SK-N-SH treated with all-trans-retinoic acid at 6 μM for 48 hours (cell line): ENCODE data around the gene MNX1.

Experiments
- ATAC-seq: fragments of 200-7000 bp; cut with Tn5 transposase; 3 replicates; pipeline ENCODE4 v1.9.1; 2020; ENCODE audit warnings: mild to moderate bottlenecking, moderate library complexity
- BACH2 ChIP-seq: fragments of 250-450 bp; sonication (Bioruptor Pico); IDR thresholded peaks from 2 replicates; pipeline ENCODE4 v1.9.0; 2021; ENCODE audit warnings: mild to moderate bottlenecking, borderline replicate concordance
- CSDC2 ChIP-seq: fragments of 250-450 bp; sonication (Bioruptor Pico); IDR thresholded peaks from 2 replicates; pipeline ENCODE4 v1.5.0; 2020; ENCODE audit warnings: mild to moderate bottlenecking, moderate library complexity
- ESRRG ChIP-seq: fragments of 250-450 bp; sonication (Bioruptor Pico); IDR thresholded peaks from 2 replicates; pipeline ENCODE4 v1.6.1; 2021; ENCODE audit warnings: mild to moderate bottlenecking
- GLIS3 ChIP-seq: fragments of 250-450 bp; sonication (Bioruptor Pico); IDR thresholded peaks from 2 replicates; pipeline ENCODE4 v1.5.0; 2020; ENCODE audit warnings: mild to moderate bottlenecking, moderate library complexity
- ISL1 ChIP-seq: fragments of 250-450 bp; sonication (Bioruptor Pico); IDR thresholded peaks from 2 replicates; pipeline ENCODE4 v2.1.2; 2022; ENCODE audit warnings: mild to moderate bottlenecking, moderate library complexity
- PPARA ChIP-seq: fragments of 250-450 bp; sonication (Bioruptor Pico); IDR thresholded peaks from 2 replicates; pipeline ENCODE4 v1.5.0; 2020; ENCODE audit warnings: mild to moderate bottlenecking, borderline replicate concordance
- RARB ChIP-seq: fragments of 250-450 bp; sonication (Bioruptor Pico); IDR thresholded peaks from 2 replicates; pipeline ENCODE4 v1.8.0; 2021; ENCODE audit warnings: mild to moderate bottlenecking, moderate library complexity
- SNAI2 ChIP-seq: fragments of 250-450 bp; sonication (Bioruptor Pico); IDR thresholded peaks from 2 replicates; pipeline ENCODE4 v1.5.0; 2020; ENCODE audit warnings: mild to moderate bottlenecking, moderate library complexity
- TCF4 ChIP-seq: fragments of 250-450 bp; sonication (Bioruptor Pico); IDR thresholded peaks from 2 replicates; pipeline ENCODE4 v1.8.0; 2021; ENCODE audit warnings: mild to moderate bottlenecking, moderate library complexity, borderline replicate concordance
- TOX ChIP-seq: fragments of 250-450 bp; sonication (Bioruptor Pico); IDR thresholded peaks from 2 replicates; pipeline ENCODE4 v1.8.0; 2021; ENCODE audit warnings: mild to moderate bottlenecking, moderate library complexity, borderline replicate concordance
- ZC3H10 ChIP-seq: fragments of 250-450 bp; sonication (Bioruptor Pico); IDR thresholded peaks from 2 replicates; pipeline ENCODE4 v1.5.1; 2021; ENCODE audit warnings: mild to moderate bottlenecking, moderate library complexity
- ZFP3 ChIP-seq: fragments of 250-450 bp; sonication (Bioruptor Pico); IDR thresholded peaks from 2 replicates; pipeline ENCODE4 v1.5.0; 2020; ENCODE audit warnings: mild to moderate bottlenecking, moderate library complexity
- ZFP30 ChIP-seq: fragments of 450-650 bp; formaldehyde crosslinking; IDR thresholded peaks from 2 replicates; pipeline ENCODE4 v1.5.0; 2022; ENCODE audit warnings: mild to moderate bottlenecking, moderate library complexity
- ZNF70 ChIP-seq: fragments of 450-650 bp; formaldehyde crosslinking; IDR thresholded peaks from 2 replicates; pipeline ENCODE4 v1.5.0; 2020; ENCODE audit warnings: mild to moderate bottlenecking, moderate library complexity
- ZNF8 ChIP-seq: fragments of 450-650 bp; formaldehyde crosslinking; IDR thresholded peaks from 2 replicates; pipeline ENCODE4 v1.5.0; 2020; ENCODE audit warnings: mild to moderate bottlenecking, moderate library complexity
- TF ChIP-seq, protein P1 (sequence below): fragments of 250-450 bp; sonication (Bioruptor Pico); IDR thresholded peaks from 2 replicates; pipeline ENCODE4 v1.5.0; 2020; ENCODE audit warnings: mild to moderate bottlenecking, moderate library complexity
- TF ChIP-seq, protein P2 (sequence below): fragments of 250-450 bp; sonication (Bioruptor Pico); IDR thresholded peaks from 2 replicates; pipeline ENCODE4 v1.8.0; 2021; ENCODE audit warnings: low read depth, mild to moderate bottlenecking, moderate library complexity, borderline replicate concordance
- TF ChIP-seq, protein P3 (sequence below): fragments of 250-450 bp; sonication (Bioruptor Pico); IDR thresholded peaks from 2 replicates; pipeline ENCODE4 v1.5.1; 2020; ENCODE audit warnings: low read depth, mild to moderate bottlenecking, moderate library complexity
- TF ChIP-seq, protein P4 (sequence below): fragments of 250-450 bp; sonication (Bioruptor Pico); IDR thresholded peaks from 2 replicates; pipeline ENCODE4 v1.5.1; 2021; ENCODE audit warnings: mild to moderate bottlenecking, moderate library complexity
- TF ChIP-seq, protein P5 (sequence below): fragments of 250-450 bp; sonication (Bioruptor Pico); IDR thresholded peaks from 2 replicates; pipeline ENCODE4 v1.8.0; 2020; ENCODE audit warnings: mild to moderate bottlenecking, moderate library complexity, borderline replicate concordance

The MNX1 gene

DNA sequence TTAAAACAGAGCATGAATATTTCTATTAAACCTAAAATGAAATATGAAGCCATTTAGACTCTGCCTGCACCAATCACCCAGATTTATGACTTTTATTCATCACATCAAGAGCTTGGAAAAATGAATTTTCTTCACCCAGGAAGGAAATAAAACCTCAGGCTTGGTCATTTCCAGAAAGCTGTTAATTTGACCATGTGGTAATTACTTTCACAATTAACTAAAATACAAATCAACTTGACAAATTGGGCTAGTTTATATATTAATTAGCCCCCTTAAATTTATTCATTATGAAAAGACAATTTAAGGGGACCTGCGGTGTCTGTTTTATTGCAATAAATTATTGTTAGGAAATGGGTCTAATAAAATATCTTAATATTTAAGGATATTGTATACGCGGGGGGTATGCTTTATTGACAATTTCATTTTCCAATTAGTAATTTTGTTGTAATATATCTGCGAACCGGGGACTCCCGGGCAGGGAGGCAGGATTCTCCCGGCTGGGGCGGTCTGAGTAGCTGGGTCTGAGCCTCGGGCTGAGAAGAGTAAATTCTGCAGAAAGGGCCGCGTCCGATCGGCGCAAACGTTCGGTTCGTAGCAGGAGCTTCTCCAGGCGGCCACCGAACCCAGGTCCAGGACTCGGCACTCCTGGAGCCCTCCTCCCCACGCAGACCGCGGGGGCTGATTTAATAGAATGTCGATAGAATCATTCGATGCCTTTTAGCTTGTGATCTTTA is 9.4 kb upstream of the MNX1 start:
- ATAC-seq, result no peak

DNA sequence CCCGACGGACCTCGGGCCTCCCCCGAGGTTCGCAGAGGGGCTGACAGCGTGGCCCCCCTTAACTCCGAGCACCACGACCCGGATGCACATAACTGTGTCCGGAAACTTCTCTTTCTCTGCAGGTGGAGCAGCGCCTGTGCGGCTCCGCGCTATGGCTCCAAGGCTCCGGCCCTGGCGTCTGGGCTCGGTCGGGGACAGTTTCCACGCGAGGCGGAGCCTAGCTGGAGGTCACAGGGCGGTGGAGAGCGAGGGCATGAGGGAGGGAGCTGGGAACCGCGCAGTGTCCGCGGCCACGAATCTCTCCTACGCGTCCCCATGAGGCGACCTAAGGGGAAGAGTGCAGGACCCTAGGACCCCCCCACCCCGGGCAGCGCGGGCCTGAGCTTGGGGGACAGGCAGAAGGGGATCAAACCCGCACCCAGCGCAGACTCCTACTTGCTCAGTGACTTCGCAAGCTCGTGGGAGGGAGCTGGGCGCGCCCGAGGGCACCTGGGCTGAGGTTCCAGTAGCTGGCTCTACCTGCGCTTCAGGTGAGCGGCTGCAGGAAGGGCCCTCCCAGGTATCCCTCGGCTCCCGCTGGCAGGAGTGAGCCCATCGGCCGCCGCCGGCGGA is 8.6 kb upstream of the MNX1 start:
- ATAC-seq, result no peak

More for the DNA sequence above, 9.4 kb upstream of the MNX1 start:
- TF ChIP-seq ZNF70, result no peak
- TF ChIP-seq, protein P1, sequence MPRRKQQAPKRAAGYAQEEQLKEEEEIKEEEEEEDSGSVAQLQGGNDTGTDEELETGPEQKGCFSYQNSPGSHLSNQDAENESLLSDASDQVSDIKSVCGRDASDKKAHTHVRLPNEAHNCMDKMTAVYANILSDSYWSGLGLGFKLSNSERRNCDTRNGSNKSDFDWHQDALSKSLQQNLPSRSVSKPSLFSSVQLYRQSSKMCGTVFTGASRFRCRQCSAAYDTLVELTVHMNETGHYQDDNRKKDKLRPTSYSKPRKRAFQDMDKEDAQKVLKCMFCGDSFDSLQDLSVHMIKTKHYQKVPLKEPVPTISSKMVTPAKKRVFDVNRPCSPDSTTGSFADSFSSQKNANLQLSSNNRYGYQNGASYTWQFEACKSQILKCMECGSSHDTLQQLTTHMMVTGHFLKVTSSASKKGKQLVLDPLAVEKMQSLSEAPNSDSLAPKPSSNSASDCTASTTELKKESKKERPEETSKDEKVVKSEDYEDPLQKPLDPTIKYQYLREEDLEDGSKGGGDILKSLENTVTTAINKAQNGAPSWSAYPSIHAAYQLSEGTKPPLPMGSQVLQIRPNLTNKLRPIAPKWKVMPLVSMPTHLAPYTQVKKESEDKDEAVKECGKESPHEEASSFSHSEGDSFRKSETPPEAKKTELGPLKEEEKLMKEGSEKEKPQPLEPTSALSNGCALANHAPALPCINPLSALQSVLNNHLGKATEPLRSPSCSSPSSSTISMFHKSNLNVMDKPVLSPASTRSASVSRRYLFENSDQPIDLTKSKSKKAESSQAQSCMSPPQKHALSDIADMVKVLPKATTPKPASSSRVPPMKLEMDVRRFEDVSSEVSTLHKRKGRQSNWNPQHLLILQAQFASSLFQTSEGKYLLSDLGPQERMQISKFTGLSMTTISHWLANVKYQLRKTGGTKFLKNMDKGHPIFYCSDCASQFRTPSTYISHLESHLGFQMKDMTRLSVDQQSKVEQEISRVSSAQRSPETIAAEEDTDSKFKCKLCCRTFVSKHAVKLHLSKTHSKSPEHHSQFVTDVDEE (CRISPR knock-in tag), result no peak
- TF ChIP-seq TCF4 (CRISPR knock-in tag), result no peak
- no peak for TF ChIP-seq GLIS3 (CRISPR knock-in tag)
- TF ChIP-seq BACH2, result no peak
- TF ChIP-seq, protein P2, sequence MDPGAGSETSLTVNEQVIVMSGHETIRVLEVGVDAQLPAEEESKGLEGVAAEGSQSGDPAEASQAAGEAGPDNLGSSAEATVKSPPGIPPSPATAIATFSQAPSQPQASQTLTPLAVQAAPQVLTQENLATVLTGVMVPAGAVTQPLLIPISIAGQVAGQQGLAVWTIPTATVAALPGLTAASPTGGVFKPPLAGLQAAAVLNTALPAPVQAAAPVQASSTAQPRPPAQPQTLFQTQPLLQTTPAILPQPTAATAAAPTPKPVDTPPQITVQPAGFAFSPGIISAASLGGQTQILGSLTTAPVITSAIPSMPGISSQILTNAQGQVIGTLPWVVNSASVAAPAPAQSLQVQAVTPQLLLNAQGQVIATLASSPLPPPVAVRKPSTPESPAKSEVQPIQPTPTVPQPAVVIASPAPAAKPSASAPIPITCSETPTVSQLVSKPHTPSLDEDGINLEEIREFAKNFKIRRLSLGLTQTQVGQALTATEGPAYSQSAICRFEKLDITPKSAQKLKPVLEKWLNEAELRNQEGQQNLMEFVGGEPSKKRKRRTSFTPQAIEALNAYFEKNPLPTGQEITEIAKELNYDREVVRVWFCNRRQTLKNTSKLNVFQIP, result no peak
- TF ChIP-seq CSDC2 (CRISPR knock-in tag), result no peak
- TF ChIP-seq ZFP30 (CRISPR knock-in tag), result no peak
- TF ChIP-seq PPARA (CRISPR knock-in tag), result no peak

More for the DNA sequence above, 8.6 kb upstream of the MNX1 start:
- no peak for TF ChIP-seq ZFP3
- TF ChIP-seq PPARA (CRISPR knock-in tag), result no peak
- TF ChIP-seq ESRRG (CRISPR knock-in tag), result no peak
- TF ChIP-seq, protein P3, sequence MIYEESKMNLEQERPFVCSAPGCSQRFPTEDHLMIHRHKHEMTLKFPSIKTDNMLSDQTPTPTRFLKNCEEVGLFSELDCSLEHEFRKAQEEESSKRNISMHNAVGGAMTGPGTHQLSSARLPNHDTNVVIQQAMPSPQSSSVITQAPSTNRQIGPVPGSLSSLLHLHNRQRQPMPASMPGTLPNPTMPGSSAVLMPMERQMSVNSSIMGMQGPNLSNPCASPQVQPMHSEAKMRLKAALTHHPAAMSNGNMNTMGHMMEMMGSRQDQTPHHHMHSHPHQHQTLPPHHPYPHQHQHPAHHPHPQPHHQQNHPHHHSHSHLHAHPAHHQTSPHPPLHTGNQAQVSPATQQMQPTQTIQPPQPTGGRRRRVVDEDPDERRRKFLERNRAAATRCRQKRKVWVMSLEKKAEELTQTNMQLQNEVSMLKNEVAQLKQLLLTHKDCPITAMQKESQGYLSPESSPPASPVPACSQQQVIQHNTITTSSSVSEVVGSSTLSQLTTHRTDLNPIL (CRISPR knock-in tag), result no peak
- TF ChIP-seq ZNF70, result no peak
- TF ChIP-seq ISL1, result no peak
- no peak for TF ChIP-seq ZNF8 (CRISPR knock-in tag)
- TF ChIP-seq TOX (CRISPR knock-in tag), result no peak
- TF ChIP-seq, protein P4, sequence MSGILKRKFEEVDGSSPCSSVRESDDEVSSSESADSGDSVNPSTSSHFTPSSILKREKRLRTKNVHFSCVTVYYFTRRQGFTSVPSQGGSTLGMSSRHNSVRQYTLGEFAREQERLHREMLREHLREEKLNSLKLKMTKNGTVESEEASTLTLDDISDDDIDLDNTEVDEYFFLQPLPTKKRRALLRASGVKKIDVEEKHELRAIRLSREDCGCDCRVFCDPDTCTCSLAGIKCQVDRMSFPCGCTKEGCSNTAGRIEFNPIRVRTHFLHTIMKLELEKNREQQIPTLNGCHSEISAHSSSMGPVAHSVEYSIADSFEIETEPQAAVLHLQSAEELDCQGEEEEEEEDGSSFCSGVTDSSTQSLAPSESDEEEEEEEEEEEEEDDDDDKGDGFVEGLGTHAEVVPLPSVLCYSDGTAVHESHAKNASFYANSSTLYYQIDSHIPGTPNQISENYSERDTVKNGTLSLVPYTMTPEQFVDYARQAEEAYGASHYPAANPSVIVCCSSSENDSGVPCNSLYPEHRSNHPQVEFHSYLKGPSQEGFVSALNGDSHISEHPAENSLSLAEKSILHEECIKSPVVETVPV (CRISPR knock-in tag), result no peak
- TF ChIP-seq, protein P5, sequence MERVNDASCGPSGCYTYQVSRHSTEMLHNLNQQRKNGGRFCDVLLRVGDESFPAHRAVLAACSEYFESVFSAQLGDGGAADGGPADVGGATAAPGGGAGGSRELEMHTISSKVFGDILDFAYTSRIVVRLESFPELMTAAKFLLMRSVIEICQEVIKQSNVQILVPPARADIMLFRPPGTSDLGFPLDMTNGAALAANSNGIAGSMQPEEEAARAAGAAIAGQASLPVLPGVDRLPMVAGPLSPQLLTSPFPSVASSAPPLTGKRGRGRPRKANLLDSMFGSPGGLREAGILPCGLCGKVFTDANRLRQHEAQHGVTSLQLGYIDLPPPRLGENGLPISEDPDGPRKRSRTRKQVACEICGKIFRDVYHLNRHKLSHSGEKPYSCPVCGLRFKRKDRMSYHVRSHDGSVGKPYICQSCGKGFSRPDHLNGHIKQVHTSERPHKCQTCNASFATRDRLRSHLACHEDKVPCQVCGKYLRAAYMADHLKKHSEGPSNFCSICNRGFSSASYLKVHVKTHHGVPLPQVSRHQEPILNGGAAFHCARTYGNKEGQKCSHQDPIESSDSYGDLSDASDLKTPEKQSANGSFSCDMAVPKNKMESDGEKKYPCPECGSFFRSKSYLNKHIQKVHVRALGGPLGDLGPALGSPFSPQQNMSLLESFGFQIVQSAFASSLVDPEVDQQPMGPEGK (CRISPR knock-in tag), result no peak
- no peak for TF ChIP-seq GLIS3 (CRISPR knock-in tag)
- no peak for TF ChIP-seq CSDC2 (CRISPR knock-in tag)
- TF ChIP-seq BACH2, result no peak
- no peak for TF ChIP-seq SNAI2 (CRISPR knock-in tag)
- no peak for TF ChIP-seq ZC3H10 (CRISPR knock-in tag)
- TF ChIP-seq, protein P2, result no peak
- TF ChIP-seq, protein P1 (CRISPR knock-in tag), result no peak
- no peak for TF ChIP-seq RARB (CRISPR knock-in tag)
- TF ChIP-seq, all 23 proteins: peak for 0
